ENCODE results near the gene WTIP.

GRCh38 chr19:34504809-34505291, 23.3 kb downstream of the WTIP start:
- TF ChIP-seq POLR2A (IDR thresholded peaks at IDR 0.05) (no peak), CTCF (IDR thresholded peaks at IDR 0.05) (no peak), POLR2AphosphoS5 (IDR thresholded peaks at IDR 0.05) (no peak)

Measured in stomach (tissue), 4 donors.